HCT116 (cell line): ENCODE measurements around the gene CPSF2. TPM values are rescaled to one million over a fixed set of nuclear protein-coding genes. Genes with fewer than 3 reads are reported as not detected.

Source experiments
- ATAC-seq: fragments of 200-7000 bp; cut with Tn5 transposase; 2 replicates; pipeline ENCODE4 v1.9.1; 2020; ENCODE audit warnings: mild to moderate bottlenecking, moderate library complexity
- BruUV-seq: library from RNA; stranded (reverse); fragments of 400-500 nt; replicated peaks from 2 replicates; lab custom pipeline; 2021; lab: Mats Ljungman, UMichigan
- CTCF ChIA-PET: fragments of 300-600 bp; sonication (Branson Sonifier 250); formaldehyde crosslinking; loops from one replicate; lab custom pipeline; 2021; ENCODE audit warnings: antibody characterized with exemption; lab: Charles Lee
- POLR2A ChIA-PET: fragments of 300-600, 350-600 bp; sonication (Branson Sonifier 250); formaldehyde crosslinking; loops from one replicate; lab custom pipeline; 2021; ENCODE audit warnings: antibody characterized with exemption; lab: Charles Lee
- RAD21 ChIA-PET, 2 experiments: fragments of 300-600 bp; sonication (Branson Sonifier 250); formaldehyde crosslinking; loops; one replicate each; lab custom pipeline; 2023; ENCODE audit warnings: low total read pairs in 2 of 2; ENCODE audit not compliant: uncharacterized antibody in 2 of 2, unreplicated experiment in 2 of 2, low non-redundant PET in 1 of 2; lab: Charles Lee
- DNase-seq: peaks from one replicate; pipeline ENCODE4 v3.0.0-alpha.2; 2010; ENCODE audit warnings: low read depth, low spot score
- H2AFZ ChIP-seq: fragments of 200-600 bp; shearing (Covaris generic), sonication (generic); 2 replicates; pipeline ENCODE4 v1.6.1; 2017; ENCODE audit warnings: low read depth, mixed run types, mixed read lengths, antibody characterized with exemption, low read length; ENCODE audit not compliant: poor library complexity, severe bottlenecking
- H3K27ac ChIP-seq: 2 replicates; pipeline ENCODE4 v1.5.1; 2012; ENCODE audit warnings: low read depth, low read length
- H3K27me3 ChIP-seq: fragments of 200-600 bp; sonication (generic); 2 replicates; pipeline ENCODE4 v1.6.1; 2016; ENCODE audit warnings: mixed run types, low read length, mixed read lengths; ENCODE audit not compliant: insufficient read depth
- H3K36me3 ChIP-seq, 2 experiments: fragments of 200-500 bp in 1 of 2; fragments of 200-600 bp in 1 of 2; sonication (Bioruptor generic) in 1 of 2; sonication (generic) in 1 of 2; 2 replicates each; pipeline versions ENCODE4 v1.5.1 to v1.6.1; 2014 to 2016; ENCODE audit warnings: low read length in 2 of 2, inconsistent platforms in 1 of 2, mixed read lengths in 1 of 2, mixed run types in 1 of 2; ENCODE audit not compliant: insufficient read depth in 2 of 2, control insufficient read depth in 1 of 2
- H3K4me1 ChIP-seq, 2 experiments: fragments of 200-600 bp in 1 of 2; sonication (generic) in 1 of 2; 2 replicates each; pipeline versions ENCODE4 v1.5.1 to v1.6.1; 2012 to 2017; ENCODE audit warnings: low read length in 2 of 2, inconsistent platforms in 1 of 2, mild to moderate bottlenecking in 1 of 2, mixed read lengths in 1 of 2, mixed run types in 1 of 2, moderate library complexity in 1 of 2; ENCODE audit not compliant: insufficient read depth in 2 of 2, control insufficient read depth in 1 of 2
- H3K4me2 ChIP-seq: fragments of 200-600 bp; sonication (generic); 2 replicates; pipeline ENCODE4 v1.6.1; 2017; ENCODE audit warnings: mixed run types, low read length, mixed read lengths
- H3K4me3 ChIP-seq, 2 experiments: fragments of 200-600 bp in 1 of 2; sonication (generic) in 1 of 2; replicated peaks in 1 of 2; 2 replicates each; pipeline ENCODE4 v1.5.1; 2011 to 2016; ENCODE audit warnings: low read length in 2 of 2, control low read depth in 1 of 2, low read depth in 1 of 2, mild to moderate bottlenecking in 1 of 2, mixed read lengths in 1 of 2, mixed run types in 1 of 2
- H3K79me2 ChIP-seq: fragments of 200-600 bp; sonication (generic); 2 replicates; pipeline ENCODE4 v1.6.1; 2017; ENCODE audit warnings: mild to moderate bottlenecking, mixed run types, low read length, moderate library complexity, mixed read lengths; ENCODE audit not compliant: insufficient read depth
- H3K9ac ChIP-seq: fragments of 200-600 bp; sonication (generic); 2 replicates; pipeline ENCODE4 v1.6.1; 2016; ENCODE audit warnings: low read length, mixed read lengths
- H3K9me2 ChIP-seq: fragments of 200-600 bp; sonication (generic), shearing (Covaris generic); 2 replicates; pipeline ENCODE4 v1.6.1; 2017; ENCODE audit warnings: mixed run types, mild to moderate bottlenecking, moderate library complexity; ENCODE audit not compliant: insufficient read depth
- H3K9me3 ChIP-seq, 2 experiments: fragments of 200-500 bp in 1 of 2; fragments of 200-600 bp in 1 of 2; sonication (Bioruptor generic) in 1 of 2; sonication (generic) in 1 of 2; 2 replicates each; pipeline ENCODE4 v1.6.1; 2014 to 2017; ENCODE audit warnings: low read length in 2 of 2, mixed read lengths in 2 of 2, inconsistent platforms in 1 of 2, low read depth in 1 of 2, mild to moderate bottlenecking in 1 of 2, mixed run types in 1 of 2, moderate library complexity in 1 of 2; ENCODE audit not compliant: control insufficient read depth in 1 of 2, insufficient read depth in 1 of 2
- H4K20me1 ChIP-seq: fragments of 200-600 bp; sonication (generic), shearing (Covaris generic); 2 replicates; pipeline ENCODE4 v1.6.1; 2017; ENCODE audit warnings: mixed run types, mild to moderate bottlenecking, moderate library complexity; ENCODE audit not compliant: insufficient read depth
- ATF3 ChIP-seq: IDR thresholded peaks from 2 replicates; pipeline ENCODE4 v1.6.1; 2012
- CBX3 ChIP-seq: IDR thresholded peaks from 2 replicates; pipeline ENCODE4 v1.6.1; 2012; ENCODE audit warnings: low read depth
- EGR1 ChIP-seq: IDR thresholded peaks from 2 replicates; pipeline ENCODE4 v1.6.1; 2012; ENCODE audit warnings: low read depth
- ELF1 ChIP-seq: IDR thresholded peaks from 2 replicates; pipeline ENCODE4 v1.6.1; 2012; ENCODE audit warnings: low read depth, borderline replicate concordance
- EZH2 ChIP-seq: fragments of 200-600 bp; sonication (generic); IDR thresholded peaks from 2 replicates; pipeline ENCODE4 v1.6.1; 2017; ENCODE audit warnings: antibody characterized with exemption, mixed run types
- EZH2phosphoT487 ChIP-seq: fragments of 200-600 bp; IDR thresholded peaks from 2 replicates; pipeline ENCODE4 v1.6.1; 2018; ENCODE audit warnings: antibody characterized with exemption, borderline replicate concordance
- JUND ChIP-seq: IDR thresholded peaks from 2 replicates; pipeline ENCODE4 v1.6.1; 2012
- POLR2A ChIP-seq: IDR thresholded peaks from 2 replicates; pipeline ENCODE4 v1.7.0; 2011; ENCODE audit warnings: borderline replicate concordance; ENCODE audit not compliant: insufficient read depth, insufficient read length; ENCODE audit errors: extremely low read depth
- POLR2AphosphoS5 ChIP-seq: IDR thresholded peaks from 2 replicates; pipeline ENCODE4 v1.6.1; 2011; ENCODE audit warnings: mild to moderate bottlenecking, low read depth, low read length, moderate library complexity
- RAD21 ChIP-seq: IDR thresholded peaks from 2 replicates; pipeline ENCODE4 v1.6.1; 2012; ENCODE audit warnings: low read depth, mild to moderate bottlenecking
- REST ChIP-seq: IDR thresholded peaks from 2 replicates; pipeline ENCODE4 v1.6.1; 2012; ENCODE audit warnings: low read depth
- SIN3A ChIP-seq: IDR thresholded peaks from 2 replicates; pipeline ENCODE4 v1.6.1; 2012; ENCODE audit warnings: low read depth
- SP1 ChIP-seq: IDR thresholded peaks from 2 replicates; pipeline ENCODE4 v1.6.1; 2012; ENCODE audit warnings: low read depth
- SRF ChIP-seq: IDR thresholded peaks from 2 replicates; pipeline ENCODE4 v1.6.1; 2012; ENCODE audit warnings: low read depth
- TCF7L2 ChIP-seq: IDR thresholded peaks from 2 replicates; pipeline ENCODE4 v1.7.0; 2011; ENCODE audit warnings: borderline replicate concordance, inconsistent platforms; ENCODE audit not compliant: insufficient read depth, insufficient read length; ENCODE audit errors: extremely low read depth
- ZFX ChIP-seq: fragments of 450-650 bp; IDR thresholded peaks from 2 replicates; pipeline ENCODE4 v1.6.1; 2017
- ZNF274 ChIP-seq: fragments of 200-500 bp; sonication (Bioruptor generic); IDR thresholded peaks from 2 replicates; pipeline ENCODE4 v1.6.1; 2014; ENCODE audit warnings: mild to moderate bottlenecking, low read depth, low read length, inconsistent platforms
- intact Hi-C: fragments of 100-400 bp; cut with micrococcal nuclease; formaldehyde crosslinking; loops from 2 replicates; pipeline ENCODE4 v1.10.0; 2022
- total RNA-seq: library from RNA; stranded (reverse); gene quantifications from one replicate; pipeline ENCODE4 v1.2.1, GENCODE V29; 2021; ENCODE audit not compliant: unreplicated experiment
- TF ChIP-seq, protein P1 (sequence below): IDR thresholded peaks from 2 replicates; pipeline ENCODE4 v1.6.1; 2012

Gene CPSF2
- total RNA-seq, 1 experiment from 2014 or later, result 77.0 TPM

- Histone ChIP-seq H2AFZ (no peak overlapping the region), H3K27me3 (no peaks in the 10 kb centered on the region), H3K27ac (no peak overlapping the region), H3K9ac (no peak overlapping the region), H3K4me2 (no peak overlapping the region), H3K9me2 (no peaks in the 10 kb centered on the region)
- POLR2A ChIA-PET, result no interaction called here
- CTCF ChIA-PET, result no interaction called here
- BruUV-seq, result no TSS peak
- TF ChIP-seq SIN3A, result no peak
- no peak for TF ChIP-seq ZFX
- TF ChIP-seq POLR2AphosphoS5, result no peak
- TF ChIP-seq EZH2phosphoT487, result no peak
- TF ChIP-seq TCF7L2, result no peak
- no peak for TF ChIP-seq EZH2
- TF ChIP-seq SP1, result no peak
- no peak for TF ChIP-seq ELF1
- TF ChIP-seq POLR2A, result no peak
- no peak for TF ChIP-seq JUND
- TF ChIP-seq, protein P1, sequence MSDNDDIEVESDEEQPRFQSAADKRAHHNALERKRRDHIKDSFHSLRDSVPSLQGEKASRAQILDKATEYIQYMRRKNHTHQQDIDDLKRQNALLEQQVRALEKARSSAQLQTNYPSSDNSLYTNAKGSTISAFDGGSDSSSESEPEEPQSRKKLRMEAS, result no peak
- no peak for TF ChIP-seq ZNF274
- no peak for TF ChIP-seq SRF
- TF ChIP-seq RAD21, result no peak
- no peak for TF ChIP-seq CBX3
- TF ChIP-seq REST, result no peak
- TF ChIP-seq ATF3, result no peak
- TF ChIP-seq EGR1, result no peak
- TF ChIP-seq, all 23 proteins: peak for 0
- H4K20me1 ChIP-seq, result no peaks in the 10 kb centered on the region
- no peaks in the 10 kb centered on the region for H3K4me1 ChIP-seq
- ATAC-seq (no peak), DNase-seq (no peak)
- intact Hi-C loops, result no loop called here
- H3K36me3 ChIP-seq, result peaks cover 21 to 36% of the 10 kb centered on the region in 2 experiments
- no peak overlapping the region for H3K4me3 ChIP-seq
- H3K9me3 ChIP-seq, result no peaks in the 10 kb centered on the region
- no peaks in the 10 kb centered on the region for H3K79me2 ChIP-seq
- RAD21 ChIA-PET, result no interaction called here
Observed at GRCh38 chr14:92154283-92154942, 32.6 kb downstream of the CPSF2 start.
